Measurements from ENCODE around the gene IGFBP4. TPM values are rescaled to one million over a fixed set of nuclear protein-coding genes. Genes with fewer than 3 reads are reported as not detected.

The IGFBP4 gene
- total RNA-seq, 1 experiment from 2014 or later = not detected

DNA sequence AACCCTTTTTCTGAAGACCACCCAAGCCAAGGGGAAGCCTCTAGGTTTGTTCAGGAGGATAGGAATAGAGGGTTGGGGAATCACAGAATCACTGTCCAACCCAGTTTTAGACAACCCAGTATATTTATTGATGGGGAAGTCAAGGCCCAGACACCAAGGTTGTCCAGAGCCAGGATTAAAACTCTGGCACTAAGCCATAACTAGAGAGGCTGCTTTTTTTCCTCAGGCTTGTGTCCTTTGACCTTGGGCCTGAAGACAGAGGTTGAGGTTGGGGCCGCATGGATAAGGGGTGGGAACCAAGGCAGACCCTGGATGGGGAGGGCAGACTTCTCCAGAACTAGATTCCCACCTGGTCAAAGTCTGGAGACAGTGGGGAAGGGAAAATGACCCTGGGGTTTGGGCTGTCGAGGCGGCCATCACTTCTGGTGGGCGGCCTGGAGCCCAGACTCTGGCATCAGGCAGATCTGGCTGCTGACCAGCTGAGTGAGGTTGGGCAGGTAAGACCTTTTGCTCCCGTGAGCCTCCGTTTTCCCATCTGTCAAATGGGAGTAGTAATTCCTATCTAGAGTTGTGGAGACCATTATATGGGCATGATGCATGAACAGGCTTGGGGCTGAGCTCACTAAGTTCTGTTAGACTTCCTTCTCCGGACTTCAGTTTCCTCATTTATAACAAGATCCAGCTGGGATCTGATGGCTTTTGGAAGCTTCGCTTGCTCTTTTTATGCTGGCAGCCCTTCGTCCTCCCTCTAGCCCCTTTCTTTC, 17.9 kb downstream of the IGFBP4 start:
- Histone ChIP-seq H3K4me3 (ENCODE audit: low read length) (no peak overlapping the region), H2AFZ (ENCODE audit: low read length) (no peak overlapping the region), H3K4me2 (ENCODE audit: low read depth, low read length, poor library complexity, severe bottlenecking) (no peak overlapping the region), H3K4me1 (ENCODE audit: low read length) (peaks cover 4% of the 10 kb centered on the region), H3K27me3 (ENCODE audit: low read length) (no peaks in the 10 kb centered on the region), H3K9me2 (replicated peaks; ENCODE audit: insufficient read depth, low read length) (no peaks in the 10 kb centered on the region), H3K9ac (ENCODE audit: low read length) (no peak overlapping the region), H4K20me1 (ENCODE audit: insufficient read depth, low read depth, low read length) (0 out of 2 replicates have a peak, but pooled peaks cover 3% of the 10 kb centered on the region), H3K9me3 (ENCODE audit: low read length) (no peaks in the 10 kb centered on the region), H3K36me3 (ENCODE audit: insufficient read depth, low read length) (no peaks in the 10 kb centered on the region), H3K27ac (ENCODE audit: low read length) (no peak overlapping the region), H3K79me2 (ENCODE audit: low read length) (no peaks in the 10 kb centered on the region)
- DNase-seq = no peak

DNA sequence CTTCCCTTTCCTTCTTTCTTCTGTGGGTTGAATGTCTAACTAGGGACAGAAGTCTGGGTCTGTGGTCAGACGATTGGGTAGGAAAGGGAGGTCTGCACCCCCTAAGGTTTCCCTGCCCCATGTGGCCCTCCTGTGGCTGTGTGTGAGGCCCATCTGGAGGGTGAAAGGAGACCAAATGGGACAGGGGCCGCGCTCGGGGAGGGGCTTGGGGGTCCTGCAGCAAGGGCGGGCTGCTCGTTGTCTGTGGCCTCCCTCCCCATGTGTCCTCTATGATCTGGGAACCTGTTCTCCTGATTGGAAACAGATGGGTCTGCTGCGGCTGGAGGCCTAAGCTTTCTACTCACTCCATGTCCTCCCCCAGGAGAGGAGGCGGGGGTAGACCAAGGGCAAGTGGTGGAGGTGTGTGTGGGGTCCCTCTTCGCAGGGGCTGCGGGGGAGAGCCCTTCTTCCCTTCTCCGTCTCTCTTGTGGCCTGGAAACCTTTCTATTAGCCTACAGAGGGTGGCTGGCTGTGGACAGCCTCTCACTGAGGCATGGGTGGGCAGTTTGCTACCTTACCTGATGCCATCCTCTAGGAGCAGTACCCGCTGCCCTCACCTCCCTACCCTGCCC, 18.6 kb downstream of the IGFBP4 start:
- Histone ChIP-seq H2AFZ (ENCODE audit: low read length) (no peak overlapping the region), H3K9me2 (replicated peaks; ENCODE audit: insufficient read depth, low read length) (no peaks in the 10 kb centered on the region), H3K9me3 (ENCODE audit: low read length) (no peaks in the 10 kb centered on the region), H3K79me2 (ENCODE audit: low read length) (no peaks in the 10 kb centered on the region), H3K27ac (ENCODE audit: low read length) (no peak overlapping the region), H4K20me1 (ENCODE audit: insufficient read depth, low read depth, low read length) (0 out of 2 replicates have a peak, but pooled peaks cover 3% of the 10 kb centered on the region), H3K4me1 (ENCODE audit: low read length) (peaks cover 4% of the 10 kb centered on the region), H3K9ac (ENCODE audit: low read length) (no peak overlapping the region), H3K4me2 (ENCODE audit: low read depth, low read length, poor library complexity, severe bottlenecking) (no peak overlapping the region), H3K27me3 (ENCODE audit: low read length) (no peaks in the 10 kb centered on the region), H3K36me3 (ENCODE audit: insufficient read depth, low read length) (no peaks in the 10 kb centered on the region), H3K4me3 (ENCODE audit: low read length) (no peak overlapping the region)
- no peak for DNase-seq

DNA sequence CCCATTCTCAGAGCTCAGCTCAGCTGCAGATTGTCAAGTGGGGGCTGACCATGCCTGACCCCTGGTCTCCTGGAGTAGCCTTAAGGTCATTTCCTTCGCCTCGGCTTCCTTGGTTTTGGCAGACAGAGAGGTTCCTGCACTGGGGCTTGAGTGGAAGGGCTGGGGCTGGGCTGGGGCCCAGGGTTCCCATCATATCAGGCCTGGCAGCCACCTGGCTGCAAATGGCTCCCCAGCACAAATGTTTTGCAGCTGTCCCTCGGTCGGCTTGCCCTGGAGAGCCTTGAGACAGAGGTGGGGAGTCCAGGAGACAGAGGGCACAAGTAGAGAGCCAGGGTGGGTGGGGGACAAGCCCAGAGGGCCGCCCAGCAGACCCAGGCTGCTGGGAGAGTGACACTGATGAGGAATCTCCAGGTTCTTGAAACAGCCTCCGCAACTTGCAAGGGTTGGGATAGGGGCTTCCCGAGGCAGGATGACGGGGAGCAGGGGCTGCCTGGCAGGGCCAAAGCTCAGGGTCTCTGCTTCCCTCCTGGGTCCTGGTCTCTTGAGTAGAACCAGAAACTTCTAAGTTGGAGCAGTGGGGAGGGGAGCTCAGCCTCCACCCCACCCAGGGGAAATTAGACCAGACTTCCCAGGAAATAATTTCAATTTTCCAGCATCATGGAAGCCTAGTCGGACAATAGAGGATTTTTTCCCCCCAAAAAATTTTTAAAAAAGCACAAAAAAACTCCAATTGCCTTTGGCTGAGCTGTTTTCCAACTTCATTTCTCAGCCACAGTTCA, 19.3 kb downstream of the IGFBP4 start:
- no peaks in the 10 kb centered on the region for H3K79me2 ChIP-seq (ENCODE audit: low read length)
- H2AFZ ChIP-seq (ENCODE audit: low read length) = no peak overlapping the region
- H4K20me1 ChIP-seq (ENCODE audit: insufficient read depth, low read depth, low read length) = no peaks in the 10 kb centered on the region
- H3K4me3 ChIP-seq (ENCODE audit: low read length) = no peak overlapping the region
- H3K27me3 ChIP-seq (ENCODE audit: low read length) = no peaks in the 10 kb centered on the region
- no peaks in the 10 kb centered on the region for H3K9me3 ChIP-seq (ENCODE audit: low read length)
- no peak overlapping the region for H3K27ac ChIP-seq (ENCODE audit: low read length)
- no peaks in the 10 kb centered on the region for H3K9me2 ChIP-seq (replicated peaks; ENCODE audit: insufficient read depth, low read length)
- no peak overlapping the region for H3K4me2 ChIP-seq (ENCODE audit: low read depth, low read length, poor library complexity, severe bottlenecking)
- peaks cover 4% of the 10 kb centered on the region for H3K4me1 ChIP-seq (ENCODE audit: low read length)
- no peaks in the 10 kb centered on the region for H3K36me3 ChIP-seq (ENCODE audit: insufficient read depth, low read length)
- no peak overlapping the region for H3K9ac ChIP-seq (ENCODE audit: low read length)
- DNase-seq = no peak

DNA sequence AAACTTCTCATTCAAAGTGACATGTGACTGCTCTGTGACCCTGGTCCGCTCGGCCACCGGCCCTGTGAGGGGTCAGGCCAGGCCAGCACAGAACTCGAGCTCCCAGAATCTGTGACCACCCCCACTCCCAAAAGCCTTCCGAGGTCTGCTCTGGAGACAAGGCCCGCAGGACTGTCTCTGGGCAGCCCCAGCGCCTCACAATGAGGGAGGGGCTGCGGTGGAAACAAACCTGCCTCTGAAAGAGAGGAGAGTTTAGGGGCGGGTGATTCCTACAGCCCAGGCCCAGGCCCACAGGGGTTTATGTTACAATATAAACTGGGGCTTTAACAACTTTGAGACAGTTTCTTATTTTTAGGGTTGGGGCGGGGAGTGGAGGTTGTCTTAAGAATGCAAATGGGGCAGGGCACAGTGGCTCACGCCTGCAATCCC, 19.9 kb downstream of the IGFBP4 start:
- Histone ChIP-seq H3K4me3 (ENCODE audit: low read length) (no peak overlapping the region), H4K20me1 (ENCODE audit: insufficient read depth, low read depth, low read length) (no peaks in the 10 kb centered on the region), H3K36me3 (ENCODE audit: insufficient read depth, low read length) (no peaks in the 10 kb centered on the region), H3K9ac (ENCODE audit: low read length) (no peak overlapping the region), H3K27me3 (ENCODE audit: low read length) (no peaks in the 10 kb centered on the region), H3K9me3 (ENCODE audit: low read length) (no peaks in the 10 kb centered on the region), H3K4me2 (ENCODE audit: low read depth, low read length, poor library complexity, severe bottlenecking) (no peak overlapping the region), H2AFZ (ENCODE audit: low read length) (no peak overlapping the region), H3K4me1 (ENCODE audit: low read length) (peaks cover 4% of the 10 kb centered on the region), H3K79me2 (ENCODE audit: low read length) (no peaks in the 10 kb centered on the region), H3K27ac (ENCODE audit: low read length) (no peak overlapping the region), H3K9me2 (replicated peaks; ENCODE audit: insufficient read depth, low read length) (no peaks in the 10 kb centered on the region)
- no peak for DNase-seq

DNA sequence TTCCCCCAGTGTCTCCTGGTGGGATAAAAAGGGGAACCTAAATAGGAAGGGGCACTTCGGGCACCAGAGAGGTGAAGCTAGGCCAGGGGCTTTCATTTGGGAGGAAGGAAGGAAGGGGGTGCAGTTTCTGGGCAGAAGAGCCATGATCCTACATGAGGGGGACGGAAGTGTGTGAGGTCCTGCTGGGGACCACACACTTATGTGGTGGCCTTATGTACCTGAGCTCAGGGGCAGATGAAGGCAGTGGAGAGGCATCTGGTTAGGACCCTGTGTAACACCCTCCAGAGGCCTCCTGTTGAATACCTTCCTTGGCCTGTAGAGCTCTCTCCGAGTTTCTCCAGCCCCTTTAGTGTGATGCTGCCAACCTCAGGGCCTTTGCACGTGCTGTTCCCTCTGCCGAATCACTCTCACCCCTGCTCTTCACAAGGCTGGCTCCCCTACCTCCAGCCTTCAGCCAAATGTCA, 21.2 kb downstream of the IGFBP4 start:
- H3K27me3 ChIP-seq (ENCODE audit: low read length) = no peaks in the 10 kb centered on the region
- no peak for DNase-seq
- H3K79me2 ChIP-seq (ENCODE audit: low read length) = no peaks in the 10 kb centered on the region
- H3K9me2 ChIP-seq (replicated peaks; ENCODE audit: insufficient read depth, low read length) = no peaks in the 10 kb centered on the region
- no peak overlapping the region for H2AFZ ChIP-seq (ENCODE audit: low read length)
- no peak overlapping the region for H3K9ac ChIP-seq (ENCODE audit: low read length)
- no peak overlapping the region for H3K4me2 ChIP-seq (ENCODE audit: low read depth, low read length, poor library complexity, severe bottlenecking)
- H3K4me3 ChIP-seq (ENCODE audit: low read length) = no peak overlapping the region
- H3K4me1 ChIP-seq (ENCODE audit: low read length) = peaks cover 4% of the 10 kb centered on the region
- H3K27ac ChIP-seq (ENCODE audit: low read length) = no peak overlapping the region
- no peaks in the 10 kb centered on the region for H3K36me3 ChIP-seq (ENCODE audit: insufficient read depth, low read length)
- H4K20me1 ChIP-seq (ENCODE audit: insufficient read depth, low read depth, low read length) = no peaks in the 10 kb centered on the region
- H3K9me3 ChIP-seq (ENCODE audit: low read length) = no peaks in the 10 kb centered on the region

DNA sequence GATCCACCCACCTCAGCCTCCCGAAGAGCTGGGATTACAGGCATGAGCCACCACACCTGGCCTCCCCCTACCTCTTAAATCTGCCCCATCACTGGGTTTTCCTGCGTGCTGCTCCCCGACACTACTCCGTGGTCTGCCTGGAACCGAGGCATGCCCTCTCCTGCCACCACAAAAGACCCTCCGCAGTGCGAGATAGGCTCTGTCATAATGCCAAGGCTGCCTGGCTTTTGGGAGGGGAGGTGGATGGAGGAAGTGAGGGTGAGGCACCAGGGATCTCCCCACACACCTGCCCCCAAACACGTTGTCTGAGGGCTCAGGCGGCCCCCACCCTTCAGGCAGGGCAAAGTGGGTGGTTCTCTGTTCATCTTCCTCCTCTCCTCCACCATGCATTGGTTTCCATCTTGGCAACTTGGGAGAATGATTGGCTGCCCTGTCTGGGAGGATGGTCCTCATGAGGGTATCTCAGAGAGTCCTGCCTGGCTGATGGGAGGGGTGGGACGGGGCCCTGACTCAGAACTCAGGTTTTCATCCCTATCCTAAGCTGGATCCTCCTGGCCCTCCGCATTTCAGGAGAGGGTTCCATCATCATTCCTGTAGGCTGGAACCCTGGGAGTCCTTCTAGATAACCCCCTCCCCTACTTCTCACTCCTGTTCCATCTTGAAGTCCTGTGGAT, 23.2 kb downstream of the IGFBP4 start:
- Histone ChIP-seq H3K4me3 (ENCODE audit: low read length) (no peak overlapping the region), H3K27me3 (ENCODE audit: low read length) (no peaks in the 10 kb centered on the region), H3K9ac (ENCODE audit: low read length) (no peak overlapping the region), H3K79me2 (ENCODE audit: low read length) (no peaks in the 10 kb centered on the region), H3K27ac (ENCODE audit: low read length) (no peak overlapping the region), H3K9me3 (ENCODE audit: low read length) (no peaks in the 10 kb centered on the region), H3K4me2 (ENCODE audit: low read depth, low read length, poor library complexity, severe bottlenecking) (no peak overlapping the region), H4K20me1 (ENCODE audit: insufficient read depth, low read depth, low read length) (no peaks in the 10 kb centered on the region), H3K9me2 (replicated peaks; ENCODE audit: insufficient read depth, low read length) (no peaks in the 10 kb centered on the region), H3K36me3 (ENCODE audit: insufficient read depth, low read length) (no peaks in the 10 kb centered on the region), H3K4me1 (ENCODE audit: low read length) (no peaks in the 10 kb centered on the region), H2AFZ (ENCODE audit: low read length) (no peak overlapping the region)
- DNase-seq = no peak

DNA sequence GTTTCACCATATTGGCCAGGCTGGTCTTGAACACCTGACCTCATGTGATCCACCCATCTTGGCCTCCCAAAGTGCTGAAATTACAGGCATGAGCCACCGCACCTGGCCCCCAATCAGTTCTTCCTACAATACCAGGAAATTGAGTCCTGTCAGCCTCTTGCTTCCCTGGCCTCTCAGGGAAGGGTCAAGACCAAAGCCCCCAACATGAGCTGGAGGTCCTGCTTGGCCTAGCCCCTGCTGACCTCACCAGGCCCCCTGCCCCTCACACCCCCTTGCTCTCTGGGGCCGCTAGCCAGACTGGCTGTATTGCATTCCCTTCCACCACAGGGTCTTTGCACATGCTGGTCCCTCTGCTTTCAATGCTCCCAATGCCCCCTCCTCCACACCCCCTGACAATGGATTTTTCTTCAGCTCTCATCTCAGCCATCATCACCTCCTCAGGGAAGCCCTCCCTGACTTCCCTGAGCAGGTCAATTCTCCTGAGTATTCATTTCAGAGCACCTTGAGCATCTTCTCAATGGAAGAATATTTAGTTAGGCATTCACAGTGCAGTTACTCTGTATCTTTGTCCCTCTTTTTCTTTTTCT, 24.1 kb downstream of the IGFBP4 start:
- H3K27me3 ChIP-seq (ENCODE audit: low read length) = no peaks in the 10 kb centered on the region

More for the DNA sequence above, 24.1 kb downstream of the IGFBP4 start:
- Histone ChIP-seq H3K4me1 (ENCODE audit: low read length) (no peaks in the 10 kb centered on the region), H2AFZ (ENCODE audit: low read length) (no peak overlapping the region), H3K79me2 (ENCODE audit: low read length) (no peaks in the 10 kb centered on the region), H3K4me3 (ENCODE audit: low read length) (no peak overlapping the region), H3K27ac (ENCODE audit: low read length) (no peak overlapping the region), H3K36me3 (ENCODE audit: insufficient read depth, low read length) (no peaks in the 10 kb centered on the region), H4K20me1 (ENCODE audit: insufficient read depth, low read depth, low read length) (no peaks in the 10 kb centered on the region), H3K9me2 (replicated peaks; ENCODE audit: insufficient read depth, low read length) (no peaks in the 10 kb centered on the region), H3K9me3 (ENCODE audit: low read length) (no peaks in the 10 kb centered on the region), H3K4me2 (ENCODE audit: low read depth, low read length, poor library complexity, severe bottlenecking) (no peak overlapping the region), H3K9ac (ENCODE audit: low read length) (no peak overlapping the region)
- DNase-seq = no peak

All from Karpas-422 (cell line).